Body of pancreas (tissue), 4 donors: Measurements from ENCODE around the gene AP5M1.

Experiments
- POLR2A ChIP-seq, 3 donors: fragments of 450-650 bp; IDR thresholded peaks; one replicate each; pipeline ENCODE4 v1.6.1; 2016; ENCODE audit warnings: antibody characterized with exemption in 3 of 3, mild to moderate bottlenecking in 2 of 3
- TF ChIP-seq, protein P1 (sequence below), 7 experiments: fragments of 450-650 bp in 4 of 7; fragments of 200-600 bp in 3 of 7; sonication (generic) in 3 of 7; IDR thresholded peaks; one replicate each; pipeline ENCODE4 v1.5.1; 2016 to 2019; ENCODE audit warnings: antibody characterized with exemption in 7 of 7

DNA sequence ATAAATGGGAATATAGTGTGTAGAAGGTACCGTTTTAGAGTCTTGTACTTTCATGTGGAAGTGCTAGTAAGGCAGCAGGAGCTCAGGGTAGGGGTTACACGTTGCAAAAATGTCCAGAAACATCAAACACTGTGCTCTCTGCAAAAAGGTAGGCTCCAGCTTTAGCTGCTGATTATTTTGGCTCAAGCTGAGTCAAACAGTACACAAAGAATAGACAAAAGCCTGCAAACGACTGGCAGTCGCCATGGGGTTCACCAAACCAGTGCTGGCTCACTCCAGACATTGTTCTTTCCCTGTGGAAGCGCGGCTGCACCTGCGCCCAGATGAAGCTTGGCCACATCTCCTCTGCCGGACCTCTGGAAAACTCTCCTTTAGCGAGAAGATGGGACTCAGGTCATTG is 76.3 kb downstream of the AP5M1 start:
- TF ChIP-seq, protein P1, sequence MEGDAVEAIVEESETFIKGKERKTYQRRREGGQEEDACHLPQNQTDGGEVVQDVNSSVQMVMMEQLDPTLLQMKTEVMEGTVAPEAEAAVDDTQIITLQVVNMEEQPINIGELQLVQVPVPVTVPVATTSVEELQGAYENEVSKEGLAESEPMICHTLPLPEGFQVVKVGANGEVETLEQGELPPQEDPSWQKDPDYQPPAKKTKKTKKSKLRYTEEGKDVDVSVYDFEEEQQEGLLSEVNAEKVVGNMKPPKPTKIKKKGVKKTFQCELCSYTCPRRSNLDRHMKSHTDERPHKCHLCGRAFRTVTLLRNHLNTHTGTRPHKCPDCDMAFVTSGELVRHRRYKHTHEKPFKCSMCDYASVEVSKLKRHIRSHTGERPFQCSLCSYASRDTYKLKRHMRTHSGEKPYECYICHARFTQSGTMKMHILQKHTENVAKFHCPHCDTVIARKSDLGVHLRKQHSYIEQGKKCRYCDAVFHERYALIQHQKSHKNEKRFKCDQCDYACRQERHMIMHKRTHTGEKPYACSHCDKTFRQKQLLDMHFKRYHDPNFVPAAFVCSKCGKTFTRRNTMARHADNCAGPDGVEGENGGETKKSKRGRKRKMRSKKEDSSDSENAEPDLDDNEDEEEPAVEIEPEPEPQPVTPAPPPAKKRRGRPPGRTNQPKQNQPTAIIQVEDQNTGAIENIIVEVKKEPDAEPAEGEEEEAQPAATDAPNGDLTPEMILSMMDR (IDR thresholded peaks at IDR 0.05) = no peak
- no peak for TF ChIP-seq POLR2A (IDR thresholded peaks at IDR 0.05)
